GM19043 (cell line): ENCODE results near the gene DEFB108B.
"Not testable (repeated sequence)": the region's sequence is repeated elsewhere in the genome, so short reads cannot be mapped to it uniquely, and the experiment has no call there.

Experiments used
- ATAC-seq: cut with Tn5 transposase; IDR thresholded peaks from one replicate; pipeline ENCODE4 v1.9.1; 2021; ENCODE audit warnings: low read depth; ENCODE audit not compliant: unreplicated experiment

Gene DEFB108B

DNA sequence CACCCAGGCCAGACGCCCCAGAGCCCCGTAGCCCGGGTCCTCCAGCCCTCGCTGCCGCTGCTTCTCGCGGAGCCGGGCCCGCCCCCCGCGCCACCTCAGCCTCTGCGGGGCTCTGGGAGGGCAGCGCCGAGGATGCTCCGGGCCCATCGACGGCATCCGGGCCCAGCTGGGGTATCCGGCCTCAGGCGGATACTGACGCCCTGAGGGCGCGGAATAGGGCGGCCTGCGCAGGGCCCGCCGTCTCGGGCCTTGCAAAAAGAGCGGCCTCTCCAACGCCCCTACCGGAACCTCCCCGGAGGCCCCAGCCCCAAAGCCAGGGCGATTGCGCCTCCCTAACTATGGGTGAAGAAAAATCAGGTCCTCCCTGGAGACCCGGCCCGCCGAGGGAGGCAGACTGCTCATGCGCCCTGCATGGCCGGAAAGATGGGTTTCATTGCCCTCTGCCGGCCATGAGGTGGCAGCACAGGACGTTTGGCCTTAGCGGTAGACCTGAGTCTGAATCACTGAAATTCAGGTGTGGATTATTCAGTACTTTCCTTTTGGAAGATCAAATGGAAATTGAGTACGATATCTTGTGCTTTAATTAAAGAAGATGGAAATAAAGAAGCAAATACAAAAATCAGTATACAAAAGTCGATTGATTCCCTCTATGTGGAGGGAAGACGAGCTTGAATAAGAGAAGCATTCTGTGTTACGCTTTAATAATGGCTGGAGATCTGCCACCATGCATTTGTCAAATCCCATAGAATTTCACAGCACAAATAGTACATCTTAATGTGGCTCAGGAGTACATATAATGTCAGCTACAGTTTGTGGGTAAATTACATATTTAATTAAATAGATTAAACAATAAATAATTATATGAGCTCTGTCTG lies 19.3 kb upstream of the DEFB108B start:
- ATAC-seq: not testable (repeated sequence)

DNA sequence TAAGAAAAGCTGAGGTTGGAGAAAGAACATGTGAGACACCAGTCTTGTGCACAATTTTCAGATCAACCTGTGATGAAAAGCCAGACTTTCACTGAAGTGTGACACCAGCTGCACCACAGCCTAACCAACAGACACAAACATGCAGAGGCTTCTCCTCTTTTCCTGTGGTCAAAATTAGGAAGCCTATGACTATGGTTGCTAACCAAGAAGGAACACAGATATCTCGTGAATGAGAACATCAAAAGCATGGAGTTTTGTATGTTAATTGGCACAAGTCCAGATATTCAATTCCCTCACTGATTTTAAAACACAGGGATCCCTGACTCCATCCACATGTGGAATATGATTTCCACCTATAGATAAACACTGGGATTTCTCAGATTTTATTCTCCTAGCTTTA lies 11.5 kb upstream of the DEFB108B start:
- not testable (repeated sequence) for ATAC-seq

DNA sequence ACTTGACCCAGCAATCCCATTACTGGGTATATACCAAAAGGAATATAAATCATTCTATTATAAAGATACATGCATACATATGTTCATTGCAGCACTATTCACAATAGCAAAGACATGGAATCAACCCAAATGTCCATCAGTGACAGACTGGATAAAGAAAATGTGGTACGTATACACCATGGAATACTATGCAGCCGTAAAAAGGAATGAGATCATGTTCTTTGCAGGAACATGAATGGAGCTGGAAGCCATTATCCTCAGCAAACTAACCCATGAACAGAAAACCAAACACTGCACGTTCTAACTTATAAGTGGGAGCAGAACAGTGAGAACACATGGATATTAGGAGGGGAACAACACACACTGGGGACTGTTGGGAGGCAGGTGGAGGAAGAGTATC lies 3.8 kb upstream of the DEFB108B start:
- not testable (repeated sequence) for ATAC-seq

DNA sequence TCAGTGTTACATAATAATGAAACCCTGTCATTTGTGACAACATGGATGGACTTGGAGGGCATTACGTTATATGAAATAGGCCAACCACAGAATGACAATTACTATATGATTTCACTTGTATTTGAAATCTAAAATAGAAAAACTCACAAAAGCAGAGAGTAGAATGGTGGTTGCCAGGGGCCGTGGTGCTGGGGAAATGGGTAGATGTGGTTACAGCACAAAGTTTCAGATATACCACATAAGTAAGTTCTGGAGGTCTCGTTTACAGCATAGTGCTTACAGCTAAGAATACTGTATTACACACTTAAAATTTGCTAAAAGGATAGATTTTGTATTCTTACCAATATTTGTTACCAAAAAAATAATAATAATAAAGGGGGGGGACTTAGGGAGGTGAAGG lies 3.3 kb upstream of the DEFB108B start:
- ATAC-seq: not testable (repeated sequence)

DNA sequence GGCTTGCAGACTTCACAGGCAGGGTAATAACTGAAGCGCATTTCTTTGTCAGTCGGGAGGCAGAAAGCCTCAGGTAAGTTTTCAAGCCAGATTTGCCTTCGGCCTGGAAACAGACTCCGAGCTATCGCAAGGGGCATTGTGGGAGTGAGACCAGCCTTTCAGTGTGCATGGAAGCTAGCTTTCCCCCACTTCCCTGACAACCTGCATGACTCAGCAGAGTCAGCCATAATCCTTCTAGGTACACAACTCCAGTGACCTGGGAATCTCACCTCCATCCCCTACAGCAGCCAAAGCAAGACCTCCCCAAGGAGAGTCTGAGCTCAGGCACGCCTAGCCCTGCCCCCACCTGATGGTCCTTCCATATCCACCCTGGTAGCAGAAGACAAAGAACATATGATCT lies 9.7 kb downstream of the DEFB108B start:
- ATAC-seq: not testable (repeated sequence)

DNA sequence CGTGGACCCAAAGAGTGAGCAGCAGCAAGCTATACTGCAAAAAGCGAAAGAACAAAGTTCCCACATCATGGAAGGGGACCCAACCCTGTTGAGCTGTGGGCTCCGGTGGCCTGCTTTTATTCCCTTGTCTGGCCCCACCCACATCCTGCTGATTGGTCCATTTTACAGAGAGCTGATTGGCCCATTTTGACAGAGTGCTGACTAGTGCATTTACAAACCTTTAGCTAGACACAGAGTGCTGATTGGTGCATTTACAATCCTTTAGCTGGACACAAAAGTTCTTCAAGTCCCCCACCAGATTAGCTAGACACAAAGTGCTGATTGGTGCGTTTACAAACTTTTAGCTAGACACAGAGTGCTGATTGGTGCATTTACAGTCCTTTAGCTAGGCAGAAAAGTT lies 10.4 kb downstream of the DEFB108B start:
- not testable (repeated sequence) for ATAC-seq

DNA sequence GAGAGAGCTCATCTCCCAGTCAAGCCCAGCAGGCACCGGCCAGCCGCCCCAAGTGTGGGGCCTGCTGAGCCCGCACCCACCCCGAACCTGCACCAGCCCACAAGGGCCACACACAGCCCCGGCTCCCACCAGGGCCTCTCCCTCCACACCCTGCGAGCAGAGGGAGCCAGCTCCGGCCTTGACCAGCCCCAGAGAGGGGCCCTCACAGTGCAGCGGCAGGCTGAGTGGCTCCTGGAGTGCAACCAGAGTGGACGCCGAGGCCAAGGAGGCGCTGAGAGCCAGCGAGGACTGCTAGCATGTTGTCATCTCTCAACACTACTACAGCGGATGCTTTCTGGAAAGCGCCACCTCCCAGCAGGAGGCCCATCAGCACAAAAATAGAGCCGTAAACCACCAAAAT lies 10.9 kb downstream of the DEFB108B start:
- ATAC-seq: no peak

DNA sequence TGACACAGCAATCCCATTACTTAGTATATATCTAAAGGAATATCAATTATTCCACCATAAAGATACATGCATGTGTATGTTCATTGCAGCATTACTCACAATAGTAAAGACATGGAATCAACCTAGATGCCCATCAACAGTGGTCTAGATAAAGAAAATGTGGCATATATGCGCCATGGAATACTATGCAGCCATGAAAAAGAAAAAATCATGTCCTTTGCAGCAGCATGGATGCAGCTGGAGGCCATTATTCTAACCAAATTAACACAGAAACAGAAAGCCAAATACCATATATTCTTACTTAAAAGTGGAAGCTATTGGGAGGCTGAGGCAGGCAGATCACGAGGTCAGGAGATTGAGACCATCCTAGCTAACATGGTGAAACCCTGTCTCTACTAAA lies 20.9 kb downstream of the DEFB108B start:
- ATAC-seq: not testable (repeated sequence)

DNA sequence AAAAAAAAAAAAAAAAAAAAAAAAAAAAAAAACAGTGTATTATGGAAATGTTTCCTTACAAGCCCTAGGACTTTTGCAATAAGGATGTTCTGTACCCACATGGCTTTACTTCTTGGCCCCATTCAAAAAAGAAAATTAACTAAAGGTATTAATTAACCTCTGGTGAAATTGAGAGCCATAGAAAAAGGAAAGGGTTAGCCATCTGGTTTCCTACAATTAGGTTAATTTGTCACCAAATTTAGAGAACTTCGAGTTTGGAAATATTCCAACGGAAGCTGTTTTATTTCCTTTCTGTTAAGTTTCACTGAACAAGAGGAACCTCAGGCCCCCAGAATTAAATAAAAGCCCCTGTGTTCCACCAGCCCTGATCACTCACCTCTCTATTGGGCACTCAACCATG lies 22.9 kb downstream of the DEFB108B start:
- ATAC-seq: not testable (repeated sequence)

DNA sequence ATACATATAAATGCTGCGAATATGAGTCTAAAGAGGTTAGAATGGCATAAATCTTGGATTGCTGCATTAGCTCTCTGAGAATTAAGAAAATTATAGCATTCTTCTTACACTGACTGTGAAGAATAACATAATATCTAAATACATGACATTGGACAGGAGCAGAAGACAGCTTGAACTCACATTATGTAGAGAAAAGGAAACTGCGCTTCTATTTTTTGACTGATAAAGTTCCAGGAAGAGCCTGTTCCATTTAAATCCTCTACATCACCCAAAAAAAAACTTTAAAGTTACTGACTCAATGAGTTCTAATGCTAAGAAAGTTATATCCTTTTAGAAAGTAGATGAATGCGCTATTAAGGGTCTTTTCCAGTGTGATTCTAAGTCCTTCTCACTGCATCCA lies 27.8 kb downstream of the DEFB108B start:
- not testable (repeated sequence) for ATAC-seq

DNA sequence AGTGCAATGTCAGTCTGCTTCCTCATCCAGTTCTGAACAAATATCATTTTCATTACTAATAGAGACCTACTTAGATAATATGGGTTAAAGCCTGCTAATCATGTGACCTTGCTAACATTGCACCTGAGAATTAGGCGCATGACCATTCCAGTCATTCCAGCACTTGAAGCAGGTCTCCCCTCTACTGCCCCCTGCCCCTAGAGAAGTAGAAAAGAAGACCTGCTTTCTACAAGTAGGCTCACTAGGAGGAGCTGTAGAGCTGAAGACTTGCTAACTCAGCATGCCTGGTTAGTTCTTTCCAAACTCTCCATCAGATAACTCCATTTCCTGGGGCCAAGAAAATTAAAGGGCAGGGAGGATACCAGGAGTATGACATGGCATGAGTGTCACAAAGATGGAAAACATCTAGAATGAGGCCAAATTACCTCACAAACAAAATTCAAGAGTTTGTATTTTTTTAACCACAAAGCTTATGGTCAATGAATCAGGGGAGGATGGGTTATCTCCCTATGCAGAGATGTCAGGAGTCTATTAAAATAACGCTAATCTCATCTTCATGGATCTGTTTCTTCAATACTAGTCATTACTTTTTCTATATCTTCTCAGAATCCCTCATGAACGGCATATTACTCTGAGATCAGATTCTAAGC lies 31.1 kb downstream of the DEFB108B start:
- not testable (repeated sequence) for ATAC-seq

DNA sequence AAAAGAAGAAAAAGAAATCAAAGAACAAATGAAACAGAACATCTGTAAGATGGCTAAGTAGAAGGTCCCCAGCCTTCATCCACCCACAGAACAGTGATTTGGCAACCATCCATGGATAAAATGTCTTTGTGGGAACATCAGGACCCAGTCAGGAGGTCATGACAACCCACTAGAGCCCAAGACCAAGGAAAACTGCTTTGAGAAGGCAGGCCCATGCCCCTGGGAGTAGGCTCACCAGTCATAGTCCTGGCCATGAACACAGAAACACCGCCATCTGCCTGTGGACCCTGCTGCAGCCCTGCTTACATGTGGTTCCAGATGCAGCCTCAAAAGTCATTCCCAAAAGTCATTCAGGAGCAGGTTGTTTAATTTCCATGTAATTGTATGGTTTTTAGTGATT lies 34.2 kb downstream of the DEFB108B start:
- not testable (repeated sequence) for ATAC-seq

DNA sequence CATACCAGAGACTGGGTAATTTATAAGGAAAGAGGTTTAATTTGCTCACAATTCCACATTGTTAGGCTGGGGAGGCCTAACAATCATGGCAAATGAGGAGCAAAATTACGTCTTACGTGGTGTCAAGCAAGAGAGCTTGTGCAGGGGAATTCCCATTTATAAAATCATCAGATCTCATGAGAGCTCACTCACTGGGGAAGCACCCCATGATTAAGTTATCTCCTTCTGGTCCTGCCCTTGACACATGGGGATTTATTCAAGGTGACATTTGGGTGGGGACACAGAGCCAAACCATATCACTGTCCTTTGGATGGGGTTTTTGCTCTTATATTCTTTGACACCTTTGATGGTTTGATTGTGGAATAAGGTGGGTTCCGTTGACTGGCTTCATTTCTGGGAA lies 36.9 kb downstream of the DEFB108B start:
- ATAC-seq: not testable (repeated sequence)

DNA sequence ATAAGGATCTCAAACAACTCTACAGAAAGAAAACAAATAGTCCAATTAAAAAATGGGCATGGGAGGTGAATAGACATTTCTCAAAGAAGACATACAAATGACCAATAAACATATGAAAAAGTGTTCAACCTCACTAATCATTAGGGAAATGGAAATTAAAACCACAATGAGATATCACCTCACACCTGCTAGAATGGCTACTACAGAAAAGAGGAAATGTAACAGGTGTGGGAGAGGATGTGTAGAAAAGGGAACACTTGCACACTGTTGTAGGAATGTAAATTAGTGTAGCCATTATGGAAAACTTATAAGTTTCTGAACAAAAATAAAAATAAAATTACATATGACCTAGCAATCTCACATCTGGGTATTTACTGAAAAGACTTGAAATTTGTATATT lies 37.7 kb downstream of the DEFB108B start:
- ATAC-seq: not testable (repeated sequence)

DNA sequence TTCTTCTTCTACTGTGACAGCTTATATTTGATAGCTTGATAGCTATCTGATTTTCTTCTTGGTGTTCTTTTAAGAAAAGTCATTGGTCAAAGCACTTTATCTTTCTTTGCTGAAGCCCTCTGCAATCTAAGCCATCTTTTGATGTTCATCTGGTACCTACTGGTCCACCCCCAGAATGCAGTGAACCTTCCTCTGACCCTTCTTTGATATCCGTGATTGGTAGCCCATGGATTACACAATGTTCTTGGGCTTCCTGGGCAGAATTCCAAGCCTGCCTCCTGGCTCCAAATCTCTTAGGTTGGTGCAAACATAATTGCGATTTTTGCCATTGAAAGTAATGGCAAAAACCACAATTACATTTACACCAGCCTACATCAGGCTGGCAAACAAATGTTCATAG lies 43.3 kb downstream of the DEFB108B start:
- not testable (repeated sequence) for ATAC-seq

DNA sequence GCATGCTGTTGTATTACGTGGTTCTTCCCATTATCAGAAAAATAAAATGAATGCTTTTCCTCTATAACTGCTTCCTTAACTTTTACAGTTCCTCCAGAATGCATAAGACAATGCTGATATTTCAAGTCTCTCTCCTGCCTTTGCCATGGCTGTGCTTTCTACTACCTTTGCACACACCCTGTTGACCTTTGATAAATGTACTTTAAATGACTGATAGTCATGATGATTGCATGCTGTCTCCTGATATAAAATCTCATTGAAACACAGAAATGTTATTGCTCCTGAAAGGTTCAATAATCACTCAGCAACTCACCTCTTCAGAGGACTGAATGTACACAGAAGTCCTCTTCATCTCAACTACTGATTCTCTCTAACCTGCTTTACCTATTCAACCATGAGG lies 45.1 kb downstream of the DEFB108B start, which contains the start of gene DEFB131B:
TSS of gene DEFB131B (plus strand) at position 395 of the 400 bp plus-strand sequence. CDS start at position 395, 0 bp downstream.
- ATAC-seq: not testable (repeated sequence)

DNA sequence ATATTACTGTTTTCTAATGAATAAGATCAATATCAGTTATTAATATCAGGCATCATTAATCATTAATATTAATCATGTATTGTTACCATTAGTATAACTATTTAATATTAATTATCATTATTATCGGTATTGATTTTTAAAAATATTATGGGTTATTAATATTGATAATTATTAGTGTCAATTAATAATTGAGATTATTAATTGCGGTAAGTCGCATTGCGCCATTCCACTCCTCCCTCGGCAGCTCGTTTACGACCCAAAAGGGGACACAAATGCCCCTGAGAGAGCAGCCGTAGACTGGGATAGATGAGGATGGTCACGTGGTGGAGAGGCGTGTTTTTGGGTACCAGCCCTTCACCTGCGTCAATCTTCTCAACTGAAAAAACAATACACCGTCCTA lies 52.8 kb downstream of the DEFB108B start:
- ATAC-seq: not testable (repeated sequence)
